H9 (cell line): ENCODE data around the gene ZNF804A. TPM values are rescaled to one million over a fixed set of nuclear protein-coding genes. Genes with fewer than 3 reads are reported as not detected.

Experiments used
- DNase-seq: peaks from one replicate; pipeline ENCODE4 v3.0.0-alpha.2; 2017
- H2AFZ ChIP-seq: one replicate; pipeline ENCODE4 v1.6.1; 2013; ENCODE audit warnings: mild to moderate bottlenecking, low read length, control low read depth, moderate library complexity
- H2AK5ac ChIP-seq: 2 replicates; pipeline ENCODE4 v1.6.1; 2013; ENCODE audit warnings: low read length, control low read depth, mixed read lengths; ENCODE audit not compliant: insufficient read length
- H2BK120ac ChIP-seq: one replicate; pipeline ENCODE4 v1.6.1; 2013; ENCODE audit warnings: low read depth, mild to moderate bottlenecking, low read length, control low read depth, inconsistent platforms; ENCODE audit not compliant: poor library complexity, severe bottlenecking
- H2BK12ac ChIP-seq: 2 replicates; pipeline ENCODE4 v1.6.1; 2013; ENCODE audit warnings: low read length, control low read depth, mixed read lengths, low read depth; ENCODE audit not compliant: insufficient read length
- H2BK15ac ChIP-seq: 2 replicates; pipeline ENCODE4 v1.6.1; 2013; ENCODE audit warnings: low read depth, low read length, control low read depth
- H2BK20ac ChIP-seq: one replicate; pipeline ENCODE4 v1.6.1; 2013; ENCODE audit warnings: low read depth, mild to moderate bottlenecking, low read length, control low read depth, inconsistent platforms; ENCODE audit not compliant: poor library complexity, severe bottlenecking
- H2BK5ac ChIP-seq: 2 replicates; pipeline ENCODE4 v1.6.1; 2013; ENCODE audit warnings: low read length, control low read depth, mixed read lengths; ENCODE audit not compliant: insufficient read length
- H3K14ac ChIP-seq: 2 replicates; pipeline ENCODE4 v1.6.1; 2013; ENCODE audit warnings: low read length, control low read depth; ENCODE audit not compliant: insufficient read depth
- H3K18ac ChIP-seq: 2 replicates; pipeline ENCODE4 v1.6.1; 2013; ENCODE audit warnings: low read depth, mild to moderate bottlenecking, mixed read lengths, low read length, control low read depth; ENCODE audit not compliant: insufficient read length
- H3K23ac ChIP-seq: 2 replicates; pipeline ENCODE4 v1.6.1; 2013; ENCODE audit warnings: low read length, control low read depth, mixed read lengths, low read depth; ENCODE audit not compliant: insufficient read length
- H3K23me2 ChIP-seq: 2 replicates; pipeline ENCODE4 v1.6.1; 2013; ENCODE audit warnings: low read depth, mild to moderate bottlenecking, mixed read lengths, low read length, control low read depth; ENCODE audit not compliant: insufficient read length, poor library complexity, severe bottlenecking
- H3K27ac ChIP-seq: 2 replicates; pipeline ENCODE4 v1.5.1; 2013; ENCODE audit warnings: low read length, control low read depth, mixed read lengths, low read depth; ENCODE audit not compliant: insufficient read length
- H3K27me3 ChIP-seq: 2 replicates; pipeline ENCODE4 v1.6.1; 2013; ENCODE audit warnings: low read length, control low read depth, inconsistent platforms; ENCODE audit not compliant: insufficient read depth
- H3K4ac ChIP-seq: 2 replicates; pipeline ENCODE4 v1.6.1; 2013; ENCODE audit warnings: low read depth, mild to moderate bottlenecking, control low read depth, inconsistent platforms, low read length, moderate library complexity
- H3K4me1 ChIP-seq: 2 replicates; pipeline ENCODE4 v1.6.1; 2013; ENCODE audit warnings: low read length, control low read depth, inconsistent platforms; ENCODE audit not compliant: insufficient read depth
- H3K4me2 ChIP-seq: 2 replicates; pipeline ENCODE4 v1.6.1; 2013; ENCODE audit warnings: low read length, control low read depth, mixed read lengths; ENCODE audit not compliant: insufficient read length, insufficient read depth
- H3K56ac ChIP-seq: 2 replicates; pipeline ENCODE4 v1.6.1; 2013; ENCODE audit warnings: low read depth, mild to moderate bottlenecking, mixed read lengths, low read length, control low read depth; ENCODE audit not compliant: insufficient read length
- H3K79me1 ChIP-seq: 2 replicates; pipeline ENCODE4 v1.6.1; 2013; ENCODE audit warnings: low read depth, mild to moderate bottlenecking, moderate library complexity, low read length, control low read depth, inconsistent platforms; ENCODE audit not compliant: insufficient read depth, poor library complexity, severe bottlenecking
- H3K79me2 ChIP-seq: 2 replicates; pipeline ENCODE4 v1.6.1; 2013; ENCODE audit warnings: low read length, control low read depth, inconsistent platforms; ENCODE audit not compliant: insufficient read depth
- H3K9ac ChIP-seq: 2 replicates; pipeline ENCODE4 v1.6.1; 2013; ENCODE audit warnings: low read length, control low read depth, mixed read lengths; ENCODE audit not compliant: insufficient read length; ENCODE audit errors: extremely low read depth
- H3K9me3 ChIP-seq: one replicate; pipeline ENCODE4 v1.6.1; 2013; ENCODE audit warnings: low read depth, low read length, inconsistent platforms; ENCODE audit not compliant: control insufficient read depth
- H3T11ph ChIP-seq: one replicate; pipeline ENCODE4 v1.6.1; 2013; ENCODE audit warnings: mild to moderate bottlenecking, low read length, control low read depth, inconsistent platforms
- H4K20me1 ChIP-seq: one replicate; pipeline ENCODE4 v1.6.1; 2013; ENCODE audit not compliant: control insufficient read depth, insufficient read length, insufficient read depth
- H4K5ac ChIP-seq: 2 replicates; pipeline ENCODE4 v1.6.1; 2013; ENCODE audit warnings: low read depth, mild to moderate bottlenecking, mixed read lengths, low read length, control low read depth; ENCODE audit not compliant: insufficient read length
- H4K8ac ChIP-seq: replicated peaks from 2 replicates; pipeline ENCODE4 v1.6.1; 2013; ENCODE audit warnings: low read length, control low read depth, mixed read lengths, low read depth; ENCODE audit not compliant: insufficient read length
- H4K91ac ChIP-seq: 2 replicates; pipeline ENCODE4 v1.6.1; 2013; ENCODE audit warnings: low read depth, mild to moderate bottlenecking, moderate library complexity, mixed read lengths, low read length, control low read depth; ENCODE audit not compliant: insufficient read length
- H3K27ac Mint-ChIP-seq, 3 experiments: 2 replicates in 2 of 3; 3 replicates in 1 of 3; pipeline ENCODE4 v1.8.0; 2020 to 2021; ENCODE audit warnings: mixed read lengths in 3 of 3, mild to moderate bottlenecking in 1 of 3, moderate library complexity in 1 of 3
- H3K27me3 Mint-ChIP-seq: 2 replicates; pipeline ENCODE4 v1.8.0; 2021; ENCODE audit warnings: low read depth, mild to moderate bottlenecking, moderate library complexity, mixed read lengths
- H3K36me3 Mint-ChIP-seq, 3 experiments: 2 replicates in 2 of 3; 3 replicates in 1 of 3; pipeline ENCODE4 v1.8.0; 2020 to 2021; ENCODE audit warnings: low read depth in 3 of 3, mixed read lengths in 3 of 3; ENCODE audit not compliant: insufficient read depth in 1 of 3
- H3K4me1 Mint-ChIP-seq, 2 experiments: 2 replicates each; pipeline ENCODE4 v1.8.0; 2020; ENCODE audit warnings: mixed read lengths in 2 of 2
- H3K4me3 Mint-ChIP-seq, 2 experiments: 2 replicates in 1 of 2; 3 replicates in 1 of 2; pipeline ENCODE4 v1.8.0; 2020 to 2021; ENCODE audit warnings: mild to moderate bottlenecking in 2 of 2, mixed read lengths in 2 of 2, moderate library complexity in 1 of 2
- H3K9me3 Mint-ChIP-seq, 2 experiments: 2 replicates in 1 of 2; 3 replicates in 1 of 2; pipeline ENCODE4 v1.8.0; 2020; ENCODE audit warnings: mild to moderate bottlenecking in 2 of 2, mixed read lengths in 2 of 2, moderate library complexity in 1 of 2
- WGBS: extraction: QIAGEN DNeasy Blood & Tissue Kit; methylation state at CpG from one replicate; pipeline ENCODE4 v1.1.7; 2013; ENCODE audit warnings: missing lambda C conversion rate, low lambda C conversion rate, mixed read lengths; ENCODE audit not compliant: insufficient read length; ENCODE audit errors: extremely low coverage; 5-methylcytosine and 5-hydroxymethylcytosine counted together
- total RNA-seq: library from RNA; stranded (reverse); gene quantifications from 2 replicates; pipeline ENCODE4 v1.2.1, GENCODE V29; 2021
- TF ChIP-seq, protein P1 (sequence below): fragments of 200-600 bp; sonication (generic); conservative IDR thresholded peaks from 3 replicates; pipeline ENCODE4 v1.8.0; 2021; ENCODE audit warnings: antibody characterized with exemption, mild to moderate bottlenecking

The ZNF804A gene
- total RNA-seq, 1 experiment from 2014 or later, result not detected

GRCh38 chr2:184727813-184728212, 129.5 kb downstream of the ZNF804A start:
- H4K20me1 ChIP-seq, result no peaks in the 10 kb centered on the region
- no CpG with 5 or more reads among the region's 3 CpGs for WGBS
- TF ChIP-seq, protein P1, sequence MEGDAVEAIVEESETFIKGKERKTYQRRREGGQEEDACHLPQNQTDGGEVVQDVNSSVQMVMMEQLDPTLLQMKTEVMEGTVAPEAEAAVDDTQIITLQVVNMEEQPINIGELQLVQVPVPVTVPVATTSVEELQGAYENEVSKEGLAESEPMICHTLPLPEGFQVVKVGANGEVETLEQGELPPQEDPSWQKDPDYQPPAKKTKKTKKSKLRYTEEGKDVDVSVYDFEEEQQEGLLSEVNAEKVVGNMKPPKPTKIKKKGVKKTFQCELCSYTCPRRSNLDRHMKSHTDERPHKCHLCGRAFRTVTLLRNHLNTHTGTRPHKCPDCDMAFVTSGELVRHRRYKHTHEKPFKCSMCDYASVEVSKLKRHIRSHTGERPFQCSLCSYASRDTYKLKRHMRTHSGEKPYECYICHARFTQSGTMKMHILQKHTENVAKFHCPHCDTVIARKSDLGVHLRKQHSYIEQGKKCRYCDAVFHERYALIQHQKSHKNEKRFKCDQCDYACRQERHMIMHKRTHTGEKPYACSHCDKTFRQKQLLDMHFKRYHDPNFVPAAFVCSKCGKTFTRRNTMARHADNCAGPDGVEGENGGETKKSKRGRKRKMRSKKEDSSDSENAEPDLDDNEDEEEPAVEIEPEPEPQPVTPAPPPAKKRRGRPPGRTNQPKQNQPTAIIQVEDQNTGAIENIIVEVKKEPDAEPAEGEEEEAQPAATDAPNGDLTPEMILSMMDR, result no peak

More at GRCh38 chr2:184727813-184728212, 129.5 kb downstream of the ZNF804A start:
- Histone ChIP-seq H3K23ac (no peak overlapping the region), H3K9ac (no peak overlapping the region), H3K79me2 (no peaks in the 10 kb centered on the region), H4K8ac (no peak overlapping the region), H3K4me1 (no peaks in the 10 kb centered on the region), H3K18ac (no peak overlapping the region), H2BK20ac (no peak overlapping the region), H4K5ac (no peak overlapping the region), H3K9me3 (no peaks in the 10 kb centered on the region), H2AFZ (no peak overlapping the region), H2BK15ac (no peak overlapping the region), H2BK5ac (no peak overlapping the region), H3K14ac (no peak overlapping the region), H2BK120ac (no peak overlapping the region), H3K4ac (no peak overlapping the region), H4K91ac (no peak overlapping the region), H3T11ph (no peak overlapping the region), H2AK5ac (no peak overlapping the region), H3K23me2 (no peaks in the 10 kb centered on the region), H3K27me3 (no peaks in the 10 kb centered on the region), H3K79me1 (no peaks in the 10 kb centered on the region), H3K27ac (no peak overlapping the region), H3K4me2 (no peak overlapping the region), H2BK12ac (no peak overlapping the region), H3K56ac (no peak overlapping the region)
- no peak overlapping the region for H3K27ac Mint-ChIP-seq
- H3K27me3 Mint-ChIP-seq, result no peaks in the 10 kb centered on the region
- DNase-seq, result no peak
- H3K4me3 Mint-ChIP-seq, result no peak overlapping the region
- no peaks in the 10 kb centered on the region for H3K36me3 Mint-ChIP-seq
- no peaks in the 10 kb centered on the region for H3K9me3 Mint-ChIP-seq
- no peaks in the 10 kb centered on the region for H3K4me1 Mint-ChIP-seq
